NCI-H146 (cell line): ENCODE measurements around the gene CAPNS2.

ENCODE experiments used
- DNase-seq: peaks from one replicate; lab custom pipeline; 2025; lab: John Stamatoyannopoulos, UW

CAPNS2 gene

GRCh38 chr16:55566432-55567175 is at the start of gene CAPNS2:
Gene CAPNS2, plus strand, starts transcription at chr16:55566684. Its CDS starts 73 bp downstream, at chr16:55566757.
- no peak for DNase-seq

- no peak for DNase-seq
These were observed 44.7 kb upstream of the CAPNS2 start for GRCh38 chr16:55521792-55522191.

GRCh38 chr16:55526441-55526840 is 40.0 kb upstream of the CAPNS2 start:
- DNase-seq: no peak

- DNase-seq: no peak
These were observed 38.6 kb upstream of the CAPNS2 start for GRCh38 chr16:55527885-55528284.

GRCh38 chr16:55529018-55529417 is 37.5 kb upstream of the CAPNS2 start:
- DNase-seq: no peak

GRCh38 chr16:55530316-55530856 is 36.1 kb upstream of the CAPNS2 start:
- DNase-seq: no peak

GRCh38 chr16:55532227-55532626 is 34.3 kb upstream of the CAPNS2 start:
- no peak for DNase-seq

GRCh38 chr16:55534756-55535155 is 31.7 kb upstream of the CAPNS2 start:
- no peak for DNase-seq

GRCh38 chr16:55539049-55539448 is 27.4 kb upstream of the CAPNS2 start:
- no peak for DNase-seq

- no peak for DNase-seq
These were observed 27.0 kb upstream of the CAPNS2 start for GRCh38 chr16:55539488-55539887.

- no peak for DNase-seq
These were observed 26.3 kb upstream of the CAPNS2 start for GRCh38 chr16:55540221-55540620.

GRCh38 chr16:55542459-55543082 is 23.9 kb upstream of the CAPNS2 start:
- no peak for DNase-seq

- DNase-seq: no peak
These were observed 23.0 kb upstream of the CAPNS2 start for GRCh38 chr16:55543472-55543871.

GRCh38 chr16:55552621-55553020 is 13.9 kb upstream of the CAPNS2 start:
- DNase-seq: no peak

GRCh38 chr16:55555436-55555835 is 11.0 kb upstream of the CAPNS2 start:
- DNase-seq: no peak

- DNase-seq: no peak
These were observed 9.3 kb upstream of the CAPNS2 start for GRCh38 chr16:55557186-55557585.

GRCh38 chr16:55559233-55559632 is 7.3 kb upstream of the CAPNS2 start:
- no peak for DNase-seq

- DNase-seq: no peak
These were observed 6.5 kb upstream of the CAPNS2 start for GRCh38 chr16:55559933-55560516.

GRCh38 chr16:55561319-55561848 is 5.1 kb upstream of the CAPNS2 start:
- DNase-seq: no peak

GRCh38 chr16:55562936-55563335 is 3.5 kb upstream of the CAPNS2 start:
- DNase-seq: no peak

- no peak for DNase-seq
These were observed 2.7 kb upstream of the CAPNS2 start for GRCh38 chr16:55563797-55564196.

GRCh38 chr16:55565086-55565485 is 1.4 kb upstream of the CAPNS2 start:
- no peak for DNase-seq

- no peak for DNase-seq
These were observed 898 bp downstream of the CAPNS2 start for GRCh38 chr16:55567382-55567781.
